Measurements from ENCODE around the gene TTC7B.
"Not testable (repeated sequence)": the region's sequence is repeated elsewhere in the genome, so short reads cannot be mapped to it uniquely, and the experiment has no call there.

The TTC7B gene

GRCh38 chr14:90830931-90831701, 14.9 kb upstream of the TTC7B start:
- DNase-seq, result peak; percentile 51

- peak; percentile 0 for DNase-seq
Observed at GRCh38 chr14:90829677-90830076, 13.4 kb upstream of the TTC7B start.

- peak; percentile 11 for DNase-seq
Observed at GRCh38 chr14:90828642-90829487, 12.6 kb upstream of the TTC7B start.

- DNase-seq, result peak; percentile 95
Observed at GRCh38 chr14:90827919-90828610, 11.8 kb upstream of the TTC7B start.

- not testable (repeated sequence) for DNase-seq
Observed at GRCh38 chr14:90823542-90823941, 7.3 kb upstream of the TTC7B start.

- DNase-seq, result peak; percentile 64
Observed at GRCh38 chr14:90820958-90821357, 4.7 kb upstream of the TTC7B start.

- no peak for DNase-seq
Observed at GRCh38 chr14:90819734-90820393, 3.6 kb upstream of the TTC7B start.

GRCh38 chr14:90818715-90819114, 2.5 kb upstream of the TTC7B start:
- no peak for DNase-seq

GRCh38 chr14:90816681-90817436, 629 bp upstream of the TTC7B start:
- no peak for DNase-seq

GRCh38 chr14:90815572-90815821, 733 bp downstream of the TTC7B start:
- DNase-seq, result no peak

- no peak for DNase-seq
Observed at GRCh38 chr14:90814806-90815571, 1.2 kb downstream of the TTC7B start.

GRCh38 chr14:90813442-90813841, 2.8 kb downstream of the TTC7B start:
- no peak for DNase-seq

- DNase-seq, result no peak
Observed at GRCh38 chr14:90812109-90812508, 4.1 kb downstream of the TTC7B start.

GRCh38 chr14:90811641-90812040, 4.6 kb downstream of the TTC7B start:
- DNase-seq, result no peak

GRCh38 chr14:90810806-90811205, 5.4 kb downstream of the TTC7B start:
- no peak for DNase-seq

- no peak for DNase-seq
Observed at GRCh38 chr14:90809530-90810312, 6.5 kb downstream of the TTC7B start.

GRCh38 chr14:90808759-90809529, 7.3 kb downstream of the TTC7B start:
- DNase-seq, result no peak

GRCh38 chr14:90807060-90807459, 9.2 kb downstream of the TTC7B start:
- DNase-seq, result no peak

GRCh38 chr14:90805662-90806540, 10.3 kb downstream of the TTC7B start:
- DNase-seq, result no peak
